Activated CD4-positive, alpha-beta T cell treated with anti-CD3 and anti-CD28 coated beads for 24 hours (primary cell): ENCODE results near the gene NOD2.

ENCODE experiments used
- DNase-seq, 2 donors: peaks; one replicate each; pipeline ENCODE4 v3.0.0-alpha.2; 2020; ENCODE audit warnings: low read depth in 2 of 2

The NOD2 gene

DNA sequence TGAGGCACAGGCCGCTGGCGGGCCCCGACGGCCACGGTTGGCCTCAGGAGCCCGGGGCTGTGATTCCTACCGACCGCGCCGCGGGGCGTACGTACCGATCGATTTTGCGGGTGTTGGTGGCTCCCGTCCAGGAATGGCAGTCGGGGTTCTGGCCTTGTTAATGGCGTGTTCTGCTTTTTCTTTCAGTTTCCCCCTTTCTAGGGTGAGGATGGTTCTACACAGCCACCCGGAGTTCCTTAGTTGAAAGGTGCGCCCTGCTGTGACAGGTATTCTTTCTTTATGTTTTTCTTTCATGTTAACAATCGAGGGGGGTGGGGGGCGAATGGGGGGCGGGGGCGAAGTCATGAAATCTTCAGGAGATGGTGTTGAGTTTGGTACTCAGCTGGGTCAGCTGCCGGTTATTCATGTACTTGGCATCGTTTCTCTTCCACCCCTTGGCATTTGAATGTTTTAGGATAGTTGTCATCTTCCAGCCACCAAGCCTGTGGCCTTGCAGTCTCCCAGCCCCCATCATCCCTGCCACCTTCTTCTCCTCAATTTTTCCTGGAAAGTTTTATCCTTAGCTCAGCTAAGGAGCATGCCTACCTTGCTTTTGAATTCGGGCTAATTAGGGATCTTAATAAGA lies 49.3 kb downstream of the NOD2 start:
- DNase-seq = no peak

DNA sequence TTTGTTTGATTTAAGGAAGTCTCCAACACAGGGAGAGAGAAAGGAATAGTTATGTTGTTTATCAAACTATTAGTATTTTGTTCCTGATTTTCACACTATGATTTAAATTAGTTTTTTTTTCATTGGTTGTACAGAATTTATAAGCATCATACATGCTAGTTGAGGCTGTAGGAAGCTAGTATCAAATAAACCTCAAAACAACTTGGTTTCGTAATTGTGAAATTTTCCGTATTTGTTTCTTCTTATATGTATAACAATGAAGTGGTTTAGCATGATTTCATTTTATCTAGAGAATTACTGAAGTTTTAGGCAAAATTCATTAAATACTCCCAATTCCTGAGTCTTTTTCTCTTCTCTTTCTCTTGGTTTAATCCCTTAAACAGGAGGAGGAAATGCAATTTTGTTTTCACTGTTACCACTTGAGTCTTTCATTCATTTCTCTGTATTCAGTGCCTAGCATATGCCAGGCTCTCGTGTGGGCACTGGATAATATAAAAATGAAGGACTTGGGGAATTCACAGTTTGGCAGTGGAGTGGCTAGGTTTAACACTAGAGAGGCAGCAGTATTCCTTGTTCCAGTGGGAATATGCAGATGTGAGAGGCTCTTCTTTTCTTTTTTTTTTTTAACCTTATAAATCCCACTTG lies 50.3 kb downstream of the NOD2 start:
- no peak for DNase-seq

- DNase-seq = no peak
Observed at GRCh38 chr16:50744881-50745280, 51.5 kb downstream of the NOD2 start.

GRCh38 chr16:50745940-50746339 lies 52.5 kb downstream of the NOD2 start:
- no peak for DNase-seq

- no peak for DNase-seq
Observed at GRCh38 chr16:50747207-50747956, 54.0 kb downstream of the NOD2 start.

- DNase-seq = no peak
Observed at GRCh38 chr16:50751528-50751927, 58.1 kb downstream of the NOD2 start.

DNA sequence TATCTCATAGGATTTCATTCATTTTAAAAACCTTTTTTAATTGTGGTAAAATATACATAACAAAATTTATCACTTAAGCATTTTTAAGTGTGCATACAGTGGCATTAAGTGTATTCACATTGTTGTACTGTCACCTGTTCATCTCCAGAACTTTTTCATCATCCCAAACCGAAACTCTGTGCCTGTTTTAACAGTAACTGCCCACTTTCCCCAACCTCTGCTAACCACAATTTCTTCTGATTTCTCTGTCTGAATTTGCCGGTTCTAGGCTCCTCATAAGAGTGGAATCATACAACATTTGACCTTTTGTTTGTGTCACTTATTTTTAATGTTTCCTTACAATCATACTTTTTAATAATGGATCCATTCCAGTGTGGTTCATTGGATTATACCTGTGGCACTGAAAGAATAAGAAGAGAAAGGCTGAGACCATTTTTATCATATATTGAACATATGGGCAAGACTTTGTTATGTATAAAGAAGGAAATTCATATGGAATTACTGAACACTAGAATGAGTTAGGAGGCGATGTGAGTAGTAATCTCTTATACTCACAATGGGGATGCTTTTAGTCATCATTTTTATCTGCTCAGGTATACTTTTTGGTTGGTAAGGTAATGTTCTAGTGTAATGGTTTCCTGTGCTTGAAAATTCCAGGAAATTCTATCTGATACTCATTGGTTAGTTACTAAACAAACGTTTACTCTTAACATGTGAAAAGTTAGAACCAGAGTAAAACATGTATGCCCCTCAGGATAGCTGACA lies 59.2 kb downstream of the NOD2 start:
- no peak for DNase-seq

DNA sequence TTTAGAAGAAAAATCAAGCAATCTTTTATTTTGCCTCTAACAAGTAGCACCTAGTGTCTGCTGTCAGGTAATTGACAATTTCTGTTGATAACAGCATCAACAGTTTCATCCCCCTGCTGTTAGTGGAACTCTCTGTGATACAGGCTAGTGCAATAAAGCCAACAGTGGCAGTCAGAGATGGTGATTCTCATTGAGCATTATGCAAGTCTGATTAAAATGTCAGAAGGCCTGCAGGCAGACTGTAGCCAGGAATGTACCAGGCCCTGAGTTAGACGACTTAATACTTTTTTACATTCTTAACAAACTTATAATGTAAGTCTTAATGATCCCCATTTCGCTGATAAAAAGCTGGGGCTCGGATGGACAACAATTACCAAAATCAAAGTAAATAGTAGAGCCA lies 63.1 kb downstream of the NOD2 start:
- no peak for DNase-seq

DNA sequence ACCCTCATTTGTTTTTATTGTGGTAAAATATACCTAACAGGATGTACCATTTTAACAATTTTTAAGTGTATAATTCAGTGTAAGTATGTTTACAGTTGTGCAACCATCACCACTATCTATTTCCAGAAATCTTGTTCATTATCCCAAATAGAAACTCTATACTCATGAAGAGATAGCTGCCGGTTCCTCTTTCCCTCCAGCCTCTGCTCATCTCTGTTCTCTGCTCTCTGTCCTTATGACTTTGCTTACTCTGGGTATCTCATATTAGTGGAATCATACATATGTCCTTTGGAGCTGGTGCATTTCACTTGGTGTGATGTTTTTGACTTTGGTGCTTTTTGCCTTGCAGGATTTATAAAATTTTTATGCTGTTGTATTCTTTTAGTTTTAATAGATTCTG lies 67.9 kb downstream of the NOD2 start:
- DNase-seq = no peak

DNA sequence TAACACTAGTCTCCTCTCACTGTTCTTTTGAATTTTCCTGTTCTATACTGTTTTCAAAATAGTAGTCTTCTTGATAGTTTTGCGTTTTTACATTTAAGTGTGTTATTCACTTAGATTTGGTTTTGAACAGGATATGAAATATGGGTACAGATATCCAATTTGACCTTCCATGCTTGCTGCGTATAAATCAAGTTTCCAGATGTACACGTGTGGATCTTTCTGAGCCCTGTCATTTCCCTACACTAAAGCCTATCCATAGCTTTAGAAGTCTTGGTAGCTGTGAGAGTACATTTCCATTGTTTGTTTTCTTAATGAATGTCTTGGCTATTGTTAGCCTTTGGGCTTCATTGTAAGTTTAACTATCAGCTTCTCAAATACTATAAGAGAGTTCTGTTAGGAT lies 68.8 kb downstream of the NOD2 start:
- DNase-seq = no peak

GRCh38 chr16:50763211-50763610 lies 69.8 kb downstream of the NOD2 start:
- DNase-seq = no peak

DNA sequence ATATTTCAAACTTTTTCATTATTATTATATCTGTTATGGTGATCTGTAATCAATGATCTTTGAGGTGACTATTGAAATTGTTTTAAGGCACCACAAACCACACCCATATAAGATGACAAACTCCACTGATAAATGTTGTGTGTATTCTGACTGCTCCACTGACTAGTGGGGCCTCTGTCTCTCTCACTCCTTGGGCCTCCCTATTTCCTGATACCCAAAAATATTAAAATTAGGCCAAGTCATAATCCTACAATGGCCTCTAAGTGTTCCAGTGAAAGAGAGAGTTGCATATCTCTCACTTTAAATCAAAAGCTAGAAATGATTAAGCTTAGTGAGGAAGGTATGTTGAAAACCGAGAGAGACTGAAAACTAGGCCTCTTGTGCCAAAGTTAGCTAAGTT lies 71.9 kb downstream of the NOD2 start:
- DNase-seq = no peak

- no peak for DNase-seq
Observed at GRCh38 chr16:50765861-50766260, 72.5 kb downstream of the NOD2 start.

DNA sequence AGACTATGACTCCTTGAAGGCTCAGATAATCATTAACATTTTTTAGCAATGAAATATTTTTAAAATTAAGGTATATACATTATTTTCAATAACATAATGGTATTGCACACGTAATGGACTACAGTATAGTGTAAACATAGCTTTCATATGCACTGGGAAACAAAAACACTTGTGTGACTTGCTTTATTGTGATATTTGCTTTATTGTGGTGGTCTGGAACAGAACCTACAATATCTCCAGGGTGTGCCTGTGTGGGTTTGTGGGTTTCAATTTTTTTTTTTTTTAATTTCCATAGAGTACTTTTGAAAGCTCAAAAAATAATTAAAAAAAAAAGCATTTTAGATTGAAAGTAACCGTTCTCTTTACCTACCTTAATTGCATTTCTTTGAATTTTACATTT lies 73.8 kb downstream of the NOD2 start:
- no peak for DNase-seq

DNA sequence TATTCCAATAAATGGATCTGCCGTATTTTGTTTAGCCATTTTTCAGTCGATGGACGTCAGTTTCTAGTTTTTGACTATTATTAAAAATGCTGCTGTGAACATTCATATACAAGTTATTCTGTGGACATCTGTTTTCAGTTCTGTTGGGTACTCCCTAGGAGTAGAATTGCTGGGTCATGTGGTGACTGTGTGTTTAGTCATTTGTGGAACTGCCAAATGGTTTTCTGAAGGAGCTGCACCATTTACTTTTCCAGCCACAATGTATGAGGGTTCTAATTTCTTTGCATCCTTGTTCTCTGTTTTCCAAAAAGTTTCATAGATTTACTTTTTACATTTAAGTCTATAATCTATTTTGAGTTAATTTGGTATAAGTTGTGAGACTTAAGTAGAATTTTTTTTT lies 78.0 kb downstream of the NOD2 start:
- DNase-seq = no peak

- no peak for DNase-seq
Observed at GRCh38 chr16:50774405-50774804, 81.0 kb downstream of the NOD2 start.

DNA sequence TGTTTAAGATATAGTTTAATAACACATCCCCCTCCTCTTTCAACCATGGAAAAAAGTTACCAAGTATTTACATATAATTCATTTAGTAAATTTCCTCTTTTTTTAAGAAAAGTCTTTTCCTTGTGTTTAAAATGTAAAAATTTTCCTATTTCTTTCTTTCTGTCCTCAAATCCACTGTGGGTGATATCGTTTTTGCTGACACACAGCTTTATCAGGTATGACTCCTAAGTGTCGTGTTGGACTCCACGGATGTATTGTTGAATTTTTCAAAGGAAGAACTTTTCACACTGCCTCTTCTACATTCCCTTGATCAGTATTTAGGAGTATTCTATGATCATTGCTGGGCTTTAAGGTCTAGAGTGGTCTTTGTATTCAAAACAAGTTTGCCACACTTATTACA lies 81.6 kb downstream of the NOD2 start:
- DNase-seq = no peak

- DNase-seq = no peak
Observed at GRCh38 chr16:50776037-50776436, 82.6 kb downstream of the NOD2 start.

GRCh38 chr16:50778284-50779163 lies 85.1 kb downstream of the NOD2 start:
- DNase-seq = no peak

- DNase-seq = no peak
Observed at GRCh38 chr16:50781043-50781442, 87.6 kb downstream of the NOD2 start.

- no peak for DNase-seq
Observed at GRCh38 chr16:50781518-50781917, 88.1 kb downstream of the NOD2 start.
